ENCODE results near the gene CCL21. TPM values are rescaled to one million over a fixed set of nuclear protein-coding genes. Genes with fewer than 3 reads are reported as not detected.
A peak's percentile ranks its signal among the peaks of the same experiment; 100 is the strongest.

Gene CCL21
- polyA plus RNA-seq, 3 donors, result 8.4 to 33.3 (median 21.8) TPM

DNA sequence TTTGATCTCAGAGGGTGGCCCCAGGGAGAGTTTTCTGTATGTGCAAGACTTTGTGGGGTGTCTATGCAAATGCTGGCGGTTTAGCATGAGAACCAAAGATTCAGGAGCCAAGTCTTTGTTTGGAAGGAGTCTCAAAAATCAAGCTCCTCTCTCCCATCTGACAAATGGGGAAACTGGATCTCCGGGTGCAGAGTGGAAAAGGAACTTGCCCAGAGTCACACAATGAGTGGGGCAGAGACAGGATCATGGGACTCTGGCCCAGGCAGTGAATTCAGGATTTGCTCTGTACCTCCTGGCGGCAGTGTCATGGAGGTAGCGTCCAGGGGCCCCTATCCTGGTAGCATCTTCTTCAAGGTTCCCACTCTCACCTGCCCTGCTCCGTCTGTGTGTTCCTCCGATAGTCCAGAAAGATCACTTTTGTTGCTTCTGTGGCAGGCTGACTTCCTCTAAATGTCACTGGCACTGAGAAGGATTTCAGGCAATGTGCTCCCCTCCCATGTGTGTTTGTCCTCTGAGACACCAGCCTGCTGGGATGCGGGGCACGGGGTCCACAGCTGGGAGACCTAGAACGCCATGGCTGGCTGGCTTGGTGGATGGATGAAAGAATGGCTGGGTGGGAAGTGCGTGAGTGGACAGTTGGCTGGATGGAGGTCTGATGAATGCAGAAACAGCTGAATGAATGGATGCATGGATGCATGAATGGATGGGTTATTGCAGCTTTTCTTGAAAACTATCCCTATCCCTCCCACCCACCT lies 22.5 kb downstream of the CCL21 start:
- DNase-seq (ENCODE audit: extremely low read depth in 1 of 11, low read depth in 9 of 11, low spot score in 4 of 11), result no peak

DNA sequence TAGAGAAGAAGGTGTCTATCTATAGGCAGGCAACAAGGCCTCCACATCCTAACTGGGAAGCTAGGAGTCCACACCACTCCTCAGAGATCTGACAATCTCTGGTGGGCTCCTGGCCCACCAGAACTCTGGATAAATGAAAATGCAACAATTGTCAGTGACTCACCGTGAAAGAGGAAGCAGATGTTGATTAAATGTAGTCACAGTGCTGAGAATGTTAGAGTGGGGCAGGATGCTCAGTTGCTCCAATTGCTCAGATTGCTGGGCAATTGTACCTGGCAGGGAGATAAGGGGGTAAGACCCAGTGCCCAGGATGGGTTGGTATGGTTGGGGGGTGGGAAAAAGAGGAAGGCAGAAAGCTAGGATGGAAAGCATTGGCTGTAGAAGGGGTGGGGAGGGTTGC lies 23.2 kb downstream of the CCL21 start:
- DNase-seq (ENCODE audit: extremely low read depth in 1 of 11, low read depth in 9 of 11, low spot score in 4 of 11), result no peak

DNA sequence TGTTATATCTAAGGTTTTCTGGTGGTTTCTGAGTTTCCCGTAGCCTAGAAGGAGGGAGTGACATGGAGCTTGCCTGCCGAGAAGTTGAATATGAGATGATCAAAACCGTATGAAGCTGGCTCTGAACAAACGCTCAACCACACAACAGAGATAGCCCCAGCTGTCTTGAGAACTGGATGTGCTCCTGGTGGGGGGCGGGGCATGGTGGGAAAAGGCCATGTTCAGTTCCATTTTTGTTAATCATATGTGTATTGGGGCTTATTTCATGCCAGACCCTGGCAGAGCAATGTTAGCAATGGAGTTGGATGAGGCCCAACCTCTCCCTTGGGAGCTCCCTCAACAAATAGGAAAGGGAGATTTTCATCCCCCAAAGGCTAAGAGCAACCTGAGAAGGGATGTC lies 23.7 kb downstream of the CCL21 start:
- no peak for DNase-seq (ENCODE audit: extremely low read depth in 1 of 11, low read depth in 9 of 11, low spot score in 4 of 11)

DNA sequence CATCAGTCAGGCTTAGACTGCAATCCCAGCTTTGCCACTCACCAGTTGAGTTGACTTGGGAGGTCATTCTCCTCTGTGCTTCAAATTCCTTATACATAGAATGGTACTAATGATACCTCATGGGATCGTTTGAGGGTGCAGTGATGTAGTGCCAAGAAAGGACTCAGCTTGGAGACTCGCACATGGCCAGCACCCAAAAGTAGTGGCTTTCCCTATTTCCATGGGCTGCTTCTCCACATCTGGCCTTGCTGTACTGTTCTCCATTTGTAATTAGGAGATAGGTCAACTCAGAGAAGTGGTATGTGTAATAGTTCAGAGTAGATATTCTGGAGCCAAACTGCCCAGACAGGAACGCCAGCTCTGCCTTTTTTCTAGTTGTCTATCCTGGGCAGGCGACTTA lies 24.3 kb downstream of the CCL21 start:
- DNase-seq (ENCODE audit: extremely low read depth in 1 of 11, low read depth in 9 of 11, low spot score in 4 of 11), result no peak

DNA sequence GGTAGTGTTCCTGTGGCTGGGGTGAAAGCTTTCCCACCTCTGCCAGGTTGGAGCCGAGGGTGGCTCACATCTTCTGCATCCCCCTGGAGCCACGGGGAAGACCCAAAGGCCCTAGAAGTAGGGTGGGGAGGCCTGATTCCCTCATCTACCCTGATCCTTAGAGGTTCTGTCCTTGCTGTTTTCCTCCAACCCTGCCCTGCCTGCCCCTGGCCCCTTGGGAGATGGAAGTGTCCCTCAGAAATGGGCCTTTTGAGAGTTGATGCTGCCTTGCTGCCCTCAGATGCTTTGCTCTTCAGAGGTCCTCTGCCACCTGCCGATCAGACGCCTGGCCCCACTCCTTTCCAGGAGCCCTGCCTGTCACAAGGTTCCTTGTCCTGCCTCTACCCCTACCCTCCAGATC lies 25.1 kb downstream of the CCL21 start:
- DNase-seq (ENCODE audit: extremely low read depth in 1 of 11, low read depth in 9 of 11, low spot score in 4 of 11), result no peak

DNA sequence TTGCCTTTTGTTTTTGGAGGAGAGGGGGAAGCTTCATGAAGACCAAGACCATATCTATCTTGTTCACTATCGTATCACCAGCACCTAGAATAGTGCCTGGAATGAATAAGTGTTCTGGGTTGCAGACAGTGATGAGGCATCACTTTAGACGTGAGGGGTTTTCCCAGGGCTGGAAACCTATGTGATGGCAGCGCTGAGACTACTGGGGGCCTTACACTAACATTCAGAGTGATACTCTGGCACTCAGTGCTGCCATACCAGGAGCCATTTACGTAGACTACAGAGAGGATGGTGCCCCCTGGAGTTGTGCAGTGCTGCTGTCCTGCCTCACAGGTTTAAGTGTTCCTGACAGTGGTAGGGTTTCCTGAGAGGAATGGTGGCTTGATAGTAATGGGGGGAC lies 25.8 kb downstream of the CCL21 start:
- DNase-seq (ENCODE audit: extremely low read depth in 1 of 11, low read depth in 9 of 11, low spot score in 4 of 11), result no peak

DNA sequence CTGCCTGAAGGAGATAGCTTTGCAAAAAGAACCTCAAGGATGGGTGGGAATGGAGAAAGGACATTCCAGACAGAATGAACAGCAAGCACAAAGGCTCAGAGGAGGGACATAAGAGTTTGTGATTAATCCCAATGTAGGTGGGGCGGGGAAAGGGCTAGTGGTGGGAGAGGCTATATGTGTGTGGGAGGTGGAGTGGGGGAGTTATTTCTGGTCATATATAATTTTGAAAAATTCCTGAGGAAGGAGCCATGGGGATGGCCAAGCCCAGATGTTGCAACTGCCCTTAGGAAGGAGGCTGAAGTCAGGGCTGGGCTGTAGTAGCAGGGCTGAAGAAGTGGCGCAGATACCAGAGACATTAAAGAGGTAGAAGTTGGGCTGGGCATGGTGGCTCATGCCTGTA lies 34.1 kb downstream of the CCL21 start:
- no peak for DNase-seq (ENCODE audit: extremely low read depth in 1 of 11, low read depth in 9 of 11, low spot score in 4 of 11)

DNA sequence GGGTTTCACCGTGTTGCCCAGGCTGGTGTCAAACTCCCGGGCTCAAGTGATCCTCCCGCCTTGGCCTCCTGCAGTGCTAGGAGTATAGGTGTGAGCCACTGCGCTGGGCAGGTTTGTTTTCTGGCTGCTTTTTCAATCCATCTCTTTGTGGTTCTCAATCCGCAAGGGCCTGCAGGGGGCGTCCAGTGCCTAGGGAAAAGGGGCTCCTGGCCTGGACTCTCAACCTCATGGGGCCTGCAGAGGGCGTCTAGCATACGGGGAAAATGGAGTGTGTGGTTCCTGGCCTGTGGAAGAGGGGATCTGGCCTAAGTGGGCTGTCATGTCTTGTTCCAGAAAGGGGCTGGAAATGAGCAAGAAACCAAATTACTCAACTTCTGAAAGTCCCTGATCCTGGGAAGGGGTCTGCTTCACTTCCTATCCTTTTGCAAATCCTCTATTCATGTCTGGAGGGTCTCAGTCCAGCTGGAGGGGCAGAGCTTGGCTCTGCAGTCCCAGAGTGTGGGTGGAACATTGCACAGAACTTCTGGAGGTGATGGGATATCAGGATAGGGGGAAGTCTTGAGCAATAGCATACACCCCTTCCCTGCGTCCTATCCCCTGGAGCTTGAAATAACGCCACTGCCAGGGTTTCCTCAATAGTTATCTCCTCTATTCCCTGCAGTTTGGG lies 34.8 kb downstream of the CCL21 start:
- peak in 1 of 11 donors; percentile 71 for DNase-seq (ENCODE audit: extremely low read depth in 1 of 11, low read depth in 9 of 11, low spot score in 4 of 11)

DNA sequence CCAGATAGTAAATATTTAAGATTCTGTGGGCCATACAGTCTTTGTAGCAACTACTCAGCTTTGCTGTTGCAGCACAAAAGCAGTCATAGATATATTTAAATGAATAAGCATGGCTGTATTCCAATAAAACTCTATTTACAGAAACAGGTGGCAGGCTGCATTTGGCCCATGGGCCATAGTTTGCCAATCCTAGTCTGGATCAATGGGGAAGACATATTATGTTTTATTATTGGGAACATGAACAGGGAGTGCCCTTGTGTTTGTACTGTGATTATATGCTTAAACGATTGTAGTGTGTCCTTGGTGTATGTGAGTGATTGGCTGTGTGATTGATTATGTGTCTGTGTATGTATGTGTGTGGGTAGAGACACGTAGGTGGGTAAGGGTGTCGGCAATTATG lies 35.5 kb downstream of the CCL21 start:
- DNase-seq (ENCODE audit: extremely low read depth in 1 of 11, low read depth in 9 of 11, low spot score in 4 of 11), result no peak

DNA sequence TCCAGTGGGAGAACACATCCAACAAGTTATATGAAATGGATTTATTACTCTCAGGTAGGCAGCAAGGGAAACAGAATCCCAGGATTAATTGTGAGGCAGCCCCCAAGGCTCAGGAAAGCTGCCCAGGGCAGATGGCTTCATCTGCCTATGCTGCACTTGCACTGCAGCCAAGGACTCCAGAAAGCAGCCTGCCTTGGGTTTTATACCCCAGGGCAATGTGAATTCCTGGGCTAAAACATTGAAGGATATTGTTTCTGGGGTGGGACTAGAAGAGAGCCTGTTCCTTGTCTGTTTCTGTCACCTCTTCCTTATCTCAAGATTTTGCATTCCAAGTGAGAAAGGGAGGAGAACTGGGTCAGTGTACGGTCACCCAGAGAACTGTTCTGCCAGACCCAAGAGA lies 38.6 kb downstream of the CCL21 start:
- DNase-seq (ENCODE audit: extremely low read depth in 1 of 11, low read depth in 9 of 11, low spot score in 4 of 11), result no peak

DNA sequence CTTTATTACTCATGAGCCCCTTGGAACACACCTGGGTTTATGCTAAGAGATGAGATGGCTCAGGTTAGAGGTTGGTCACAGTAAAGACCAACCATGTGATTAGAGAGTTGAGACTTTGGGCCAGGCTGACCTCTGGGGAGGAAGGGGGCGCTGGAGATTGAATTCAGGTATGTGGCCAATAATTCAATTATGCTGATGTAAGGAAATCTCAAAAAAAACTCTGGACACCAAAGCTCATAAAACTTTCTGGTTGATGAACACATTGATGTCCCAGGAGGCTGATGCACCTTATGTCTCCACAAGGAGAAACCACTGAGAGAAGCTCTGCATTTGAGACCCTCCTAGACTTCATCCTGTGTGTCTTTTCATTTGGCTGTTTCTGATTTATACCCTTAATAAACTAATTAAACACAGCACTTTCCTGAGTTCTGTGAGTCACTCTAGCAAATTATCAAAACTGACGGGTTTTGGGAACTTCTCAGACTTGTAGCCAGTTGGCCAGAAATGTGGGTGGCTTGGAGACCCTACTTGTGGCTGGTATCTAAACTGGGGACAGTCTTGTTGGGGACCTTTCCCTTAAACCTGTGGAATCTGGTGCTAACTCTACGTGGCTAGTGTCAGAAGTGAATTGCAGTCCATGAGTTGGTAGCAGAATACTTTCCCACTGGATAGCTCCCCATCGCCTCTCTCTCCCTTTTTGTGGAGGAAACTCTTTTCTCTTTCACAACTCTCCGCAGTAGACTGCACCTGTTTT lies 40.0 kb downstream of the CCL21 start:
- DNase-seq (ENCODE audit: extremely low read depth in 1 of 11, low read depth in 9 of 11, low spot score in 4 of 11), result no peak

DNA sequence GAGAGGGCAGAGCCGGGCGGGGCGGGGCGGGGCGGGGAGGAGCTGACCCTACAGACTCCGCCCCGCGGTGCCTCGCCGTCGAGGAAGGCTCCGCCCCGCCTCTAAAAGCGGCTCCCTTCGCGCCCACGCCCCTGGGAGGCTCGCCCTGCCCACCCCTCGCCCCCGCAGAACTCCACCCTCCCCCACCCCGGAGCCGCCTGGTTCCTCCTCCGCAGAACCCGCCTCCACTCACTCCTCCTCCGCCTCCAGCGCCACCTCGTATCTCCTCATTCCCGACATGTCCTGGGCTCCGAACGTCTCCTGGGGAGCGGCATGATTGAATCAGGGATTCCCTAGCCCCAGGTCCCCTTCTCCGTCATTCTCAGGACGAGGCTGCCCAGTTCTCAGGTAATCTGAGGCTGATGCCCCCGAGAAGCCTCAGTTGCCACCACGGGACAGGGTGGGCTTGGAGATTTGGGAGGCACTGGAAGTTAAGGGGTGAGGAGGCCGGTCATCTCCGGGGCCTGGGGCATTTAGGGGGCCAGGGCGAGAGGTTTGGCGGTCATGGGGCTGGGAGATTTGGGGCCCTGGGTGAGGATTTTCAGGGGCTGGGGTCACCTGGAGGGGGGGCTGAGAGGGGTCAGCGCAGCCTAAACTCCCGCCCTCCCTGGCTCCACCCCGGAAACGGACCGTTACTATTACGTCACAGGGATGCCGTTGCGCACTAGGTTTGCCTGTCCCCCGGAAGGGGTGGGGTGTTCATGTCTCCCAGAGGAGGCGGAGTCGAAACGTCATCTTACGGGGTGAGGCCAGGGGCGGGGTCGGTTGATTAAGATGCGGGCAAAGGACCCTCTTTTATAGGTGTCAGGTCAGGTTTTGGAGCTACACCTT lies 44.3 kb downstream of the CCL21 start:
- peak; percentile 82 to 94 (median 91) for DNase-seq (ENCODE audit: extremely low read depth in 1 of 11, low read depth in 9 of 11, low spot score in 4 of 11)

DNA sequence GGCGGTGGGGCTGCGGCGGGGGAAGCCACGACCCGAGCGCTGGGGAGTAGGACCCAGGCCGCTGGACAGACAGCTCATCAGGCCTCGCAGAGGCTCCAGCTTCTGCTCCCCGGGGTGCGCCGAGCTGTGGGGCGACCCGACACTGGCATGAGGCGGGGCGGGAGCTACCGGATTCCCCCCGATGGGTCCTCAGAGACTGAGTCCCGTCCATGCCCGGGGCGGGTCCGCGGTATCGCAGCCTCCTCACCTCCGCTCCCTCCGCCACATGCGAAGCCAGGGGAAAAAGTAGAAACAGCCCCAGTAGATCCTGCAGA lies 44.9 kb downstream of the CCL21 start:
- no peak for DNase-seq (ENCODE audit: extremely low read depth in 1 of 11, low read depth in 9 of 11, low spot score in 4 of 11)

DNA sequence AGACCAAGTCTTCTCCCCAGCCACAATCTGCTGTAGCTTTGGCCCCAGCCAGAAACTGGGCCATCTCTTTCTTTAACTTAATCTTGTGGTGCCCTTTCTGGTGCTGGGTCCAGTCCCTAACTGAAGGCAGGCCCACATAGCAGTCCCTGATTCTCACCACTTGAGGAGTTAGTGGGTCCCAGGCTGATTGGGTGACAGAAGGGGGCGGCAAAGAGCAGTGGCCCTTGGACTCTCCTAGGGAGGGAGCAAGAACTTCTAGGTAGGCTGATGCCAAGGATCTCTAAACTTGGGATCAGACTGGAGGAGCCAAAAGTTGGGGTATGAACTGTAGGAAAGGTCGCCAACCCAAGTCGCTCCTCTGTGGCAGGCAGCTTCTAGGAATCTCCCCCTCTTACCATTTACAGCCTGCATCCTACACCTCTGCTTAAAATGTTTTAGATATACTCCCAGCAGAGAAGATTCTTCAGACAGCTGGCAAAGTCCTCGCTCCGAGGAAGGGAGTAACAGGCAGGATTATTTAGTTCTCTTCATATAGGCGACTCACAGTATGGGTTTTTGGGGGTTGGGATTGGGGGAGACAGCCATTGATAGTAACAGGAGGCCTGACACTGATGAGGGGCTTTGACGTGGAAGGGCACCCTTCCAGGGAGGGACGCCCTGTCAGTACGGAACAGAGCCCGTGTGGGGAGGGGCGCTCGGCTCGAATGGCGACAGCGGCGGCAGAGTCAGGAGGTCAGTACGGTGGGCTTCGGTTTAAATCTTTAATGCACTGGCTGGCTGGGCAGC lies 45.5 kb downstream of the CCL21 start:
- peak in 2 of 11 donors; percentile 63 to 72 for DNase-seq (ENCODE audit: extremely low read depth in 1 of 11, low read depth in 9 of 11, low spot score in 4 of 11)

DNA sequence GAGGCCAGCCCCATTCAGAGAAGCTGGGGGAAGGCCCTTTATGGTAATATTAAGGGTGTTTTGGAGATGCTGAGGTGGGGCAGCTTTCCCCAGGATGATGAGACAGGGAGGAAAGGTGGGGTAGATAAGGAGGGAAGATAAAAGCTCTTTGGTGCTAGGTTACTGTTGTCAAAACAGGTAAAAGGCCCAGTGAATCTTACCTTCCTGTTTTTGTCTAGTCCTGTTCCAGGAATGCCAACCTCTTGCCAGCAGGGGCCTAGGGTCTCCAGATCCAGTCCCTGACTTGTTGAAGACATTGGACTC lies 46.7 kb downstream of the CCL21 start:
- no peak for DNase-seq (ENCODE audit: extremely low read depth in 1 of 11, low read depth in 9 of 11, low spot score in 4 of 11)

DNA sequence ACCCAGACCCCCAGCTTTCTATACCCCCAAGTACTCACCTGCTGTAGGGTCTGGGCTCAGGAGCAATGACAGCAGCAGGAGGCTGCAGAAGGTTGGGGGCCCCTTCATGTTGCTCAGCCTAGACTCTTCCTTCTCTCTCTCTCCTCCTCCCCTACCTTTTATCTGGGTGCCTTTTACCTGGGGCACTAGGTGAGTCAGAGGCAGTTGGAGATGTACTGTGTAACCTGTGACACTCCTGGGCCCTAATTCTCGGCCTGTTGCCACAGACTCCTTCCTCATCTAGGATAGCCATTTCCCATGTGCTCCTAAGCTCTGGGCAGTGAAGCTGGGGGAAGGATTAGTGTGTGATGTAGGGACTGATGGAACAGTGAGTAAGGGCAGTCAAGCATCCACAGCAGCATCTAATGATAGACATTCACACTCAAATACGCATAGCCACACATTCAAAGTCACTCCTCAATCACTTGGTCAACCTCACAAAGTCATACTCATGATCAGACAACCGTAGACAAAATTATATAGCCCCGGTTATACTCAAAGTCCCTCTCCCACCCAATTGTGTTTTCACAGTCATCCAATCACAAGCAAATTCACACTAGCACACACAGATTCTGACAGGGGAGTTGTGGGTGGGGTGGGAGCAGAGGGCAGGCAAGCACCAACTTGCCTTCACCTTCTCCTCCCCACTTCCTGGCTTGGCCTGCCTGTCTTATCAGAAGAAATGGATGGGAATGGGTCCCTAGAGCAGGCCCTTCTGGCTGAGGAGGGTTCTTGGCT lies 47.2 kb downstream of the CCL21 start, which contains the start of gene CCL27:
TSS of gene CCL27 (minus strand) at position 132 of the 777 bp plus-strand sequence. CDS start at position 108, 24 bp downstream.
- no peak for DNase-seq (ENCODE audit: extremely low read depth in 1 of 11, low read depth in 9 of 11, low spot score in 4 of 11)

DNA sequence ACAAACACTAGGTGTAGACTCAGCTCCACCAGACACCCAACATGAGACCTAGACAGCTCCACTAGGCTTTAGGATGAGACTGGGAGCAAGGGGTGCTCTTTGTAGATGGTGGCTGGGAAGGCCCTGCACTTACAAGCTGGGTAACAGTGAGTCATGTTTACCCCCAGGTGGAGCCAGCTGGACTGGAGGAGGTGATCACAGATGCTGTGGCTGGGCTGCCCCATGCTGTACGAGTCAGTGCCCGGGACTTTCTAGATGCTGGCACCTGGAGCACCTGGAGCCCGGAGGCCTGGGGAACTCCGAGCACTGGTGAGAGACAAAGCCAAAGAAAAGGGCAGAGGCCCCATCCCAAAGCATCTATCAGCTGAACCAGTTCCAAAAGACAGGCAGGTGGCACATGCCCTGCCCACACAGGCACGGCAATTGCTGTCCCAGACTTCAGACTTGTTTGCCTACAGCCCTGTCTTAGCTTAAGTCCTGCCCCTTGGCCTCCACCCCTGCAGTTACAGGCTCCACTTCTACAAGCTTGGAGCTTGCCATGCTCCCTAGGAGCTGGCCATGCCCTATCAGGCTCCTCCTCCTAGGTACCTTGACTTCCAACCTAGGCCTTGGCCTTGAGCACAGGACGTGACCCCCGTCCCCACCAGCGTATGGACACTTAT lies 50.2 kb downstream of the CCL21 start:
- no peak for DNase-seq (ENCODE audit: extremely low read depth in 1 of 11, low read depth in 9 of 11, low spot score in 4 of 11)
